ENCODE results near the gene ADAMTS8.
A peak's percentile ranks its signal among the peaks of the same experiment; 100 is the strongest.

The ADAMTS8 gene

DNA sequence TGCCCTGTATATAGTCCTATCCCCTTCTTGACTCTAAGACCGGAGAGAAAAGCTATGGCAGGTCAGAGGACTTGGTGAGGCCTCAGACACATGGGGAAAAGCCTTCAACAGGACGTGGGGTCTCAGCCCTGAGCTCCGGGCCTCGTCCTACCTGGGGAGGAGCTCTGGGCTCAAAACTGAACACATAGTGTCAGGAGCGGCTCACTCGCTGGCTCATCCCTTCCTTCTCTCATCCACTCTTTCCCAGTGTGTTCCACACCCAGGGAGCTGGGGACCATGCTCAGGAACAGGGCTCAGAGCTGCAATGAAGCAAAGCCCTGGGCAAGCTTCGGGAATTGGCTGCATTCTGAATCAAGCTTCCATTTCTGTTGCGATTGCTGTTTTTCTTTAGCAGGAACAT, 34.5 kb upstream of the ADAMTS8 start:
- no peak for DNase-seq (ENCODE audit: low spot score)

DNA sequence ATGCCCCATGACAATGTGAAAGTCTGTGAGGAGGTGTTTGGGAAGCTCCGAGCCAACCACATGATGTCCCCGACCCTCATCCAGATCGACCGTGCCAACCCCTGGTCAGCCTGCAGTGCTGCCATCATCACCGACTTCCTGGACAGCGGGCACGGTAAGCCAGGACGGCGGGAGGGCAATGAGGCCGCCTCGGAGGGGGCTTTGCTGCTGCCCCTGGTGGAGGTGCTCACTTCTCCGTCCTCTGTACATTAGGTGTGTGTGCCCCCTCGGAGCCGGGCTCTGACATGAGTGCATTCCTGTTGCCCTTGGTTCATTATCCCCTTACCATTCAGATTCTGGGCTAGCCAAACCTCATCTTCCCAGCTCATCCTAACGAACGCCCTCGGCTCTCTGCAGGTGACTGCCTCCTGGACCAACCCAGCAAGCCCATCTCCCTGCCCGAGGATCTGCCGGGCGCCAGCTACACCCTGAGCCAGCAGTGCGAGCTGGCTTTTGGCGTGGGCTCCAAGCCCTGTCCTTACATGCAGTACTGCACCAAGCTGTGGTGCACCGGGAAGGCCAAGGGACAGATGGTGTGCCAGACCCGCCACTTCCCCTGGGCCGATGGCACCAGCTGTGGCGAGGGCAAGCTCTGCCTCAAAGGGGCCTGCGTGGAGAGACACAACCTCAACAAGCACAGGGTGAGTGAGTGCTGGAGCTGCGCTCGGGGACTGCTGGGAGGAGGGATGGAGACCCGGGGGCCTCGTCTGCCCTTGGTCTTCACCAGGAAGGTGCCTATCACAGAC, 33.9 kb upstream of the ADAMTS8 start:
- DNase-seq (ENCODE audit: low spot score), result no peak

DNA sequence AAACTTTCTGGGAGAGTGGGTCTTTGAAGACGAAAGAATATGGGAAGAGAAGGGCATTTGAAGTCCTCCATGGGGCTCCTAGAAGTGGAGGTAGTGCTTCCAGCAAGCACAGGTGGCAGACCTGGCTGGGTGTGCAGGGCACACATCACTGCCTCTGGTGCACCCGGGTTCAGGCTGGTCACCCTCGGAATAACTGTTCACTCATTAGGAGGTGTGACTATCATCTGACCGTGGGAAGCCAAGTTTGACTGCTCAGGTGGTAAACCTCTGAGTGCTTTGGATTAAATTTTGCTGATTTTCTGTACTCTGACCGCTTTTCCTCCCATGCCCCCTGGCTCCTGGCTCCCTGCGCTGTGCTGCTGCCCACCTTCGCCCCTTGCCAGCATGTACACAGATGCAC, 31.1 kb upstream of the ADAMTS8 start:
- no peak for DNase-seq (ENCODE audit: low spot score)

DNA sequence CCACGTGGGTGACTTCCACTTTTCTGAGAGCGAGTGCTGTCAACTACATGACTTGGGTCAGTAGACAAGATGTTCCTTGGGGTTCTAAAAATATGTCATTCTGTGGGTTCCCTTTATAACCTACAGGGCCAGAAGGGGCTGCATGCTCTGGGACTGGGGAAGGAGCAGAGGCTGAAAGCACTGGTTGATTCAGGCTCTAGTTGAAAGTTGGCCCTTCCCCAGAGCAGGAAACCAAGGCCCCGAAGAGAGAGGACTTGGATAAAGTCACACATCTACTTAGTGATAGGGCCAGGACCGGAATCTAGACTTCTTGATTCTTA, 30.0 kb upstream of the ADAMTS8 start:
- no peak for DNase-seq (ENCODE audit: low spot score)

DNA sequence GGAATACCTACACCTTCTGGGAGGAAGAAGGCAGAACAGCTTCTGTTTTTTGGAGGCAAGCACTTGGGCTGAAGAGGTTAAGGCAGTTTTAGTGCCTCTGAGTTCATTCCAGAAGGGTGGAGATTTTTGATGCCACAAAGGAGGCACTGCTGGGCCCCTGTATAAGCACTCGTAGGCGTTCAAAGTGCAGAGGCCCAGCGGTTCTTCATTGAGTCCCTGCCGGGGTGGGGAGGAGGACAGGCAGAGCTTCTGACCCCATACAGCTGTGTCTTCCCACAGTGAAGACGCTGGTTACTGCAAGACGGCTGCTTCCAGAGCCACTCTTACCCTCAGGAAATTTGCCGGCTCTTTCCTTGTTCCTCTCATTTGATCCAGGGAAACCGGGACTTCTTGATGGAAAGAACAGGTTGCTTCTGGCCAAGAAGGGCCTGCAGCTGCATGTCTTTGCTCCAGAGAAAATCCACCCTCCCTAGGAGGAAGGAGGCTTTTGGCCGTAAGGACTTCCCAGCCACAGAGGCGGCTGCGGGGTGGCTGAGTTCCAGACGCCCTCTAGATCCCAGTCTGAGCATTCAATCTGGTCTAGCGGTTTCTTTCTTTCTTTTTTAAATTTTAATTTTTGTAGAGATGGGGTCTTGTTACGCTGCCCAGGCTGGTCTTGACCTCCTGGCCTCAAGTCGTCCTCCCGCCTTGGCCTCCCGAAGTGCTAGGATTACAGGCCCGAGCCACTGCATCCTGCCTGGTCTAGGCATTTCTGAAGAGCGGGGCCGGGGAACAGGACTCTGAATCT, 29.4 kb upstream of the ADAMTS8 start:
- DNase-seq (ENCODE audit: low spot score), result no peak

DNA sequence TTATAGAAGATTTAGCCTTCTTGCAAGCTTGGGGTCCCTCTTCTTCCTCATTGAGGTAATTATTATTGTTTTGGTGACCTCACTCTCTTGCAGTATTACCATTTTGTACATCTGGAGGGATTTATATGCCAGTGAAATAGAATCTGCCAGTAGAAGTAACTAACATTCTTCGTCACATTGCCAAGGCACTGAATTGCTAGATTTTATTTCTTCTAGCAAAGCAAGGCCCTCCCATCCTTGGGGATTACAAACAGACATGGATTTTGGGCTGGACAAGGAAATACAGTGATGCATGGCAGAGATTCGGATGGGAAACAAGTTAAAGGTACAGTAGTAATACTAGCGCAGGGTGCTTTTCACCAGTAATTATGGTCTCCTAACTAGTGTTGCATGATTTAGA, 27.9 kb upstream of the ADAMTS8 start:
- no peak for DNase-seq (ENCODE audit: low spot score)

DNA sequence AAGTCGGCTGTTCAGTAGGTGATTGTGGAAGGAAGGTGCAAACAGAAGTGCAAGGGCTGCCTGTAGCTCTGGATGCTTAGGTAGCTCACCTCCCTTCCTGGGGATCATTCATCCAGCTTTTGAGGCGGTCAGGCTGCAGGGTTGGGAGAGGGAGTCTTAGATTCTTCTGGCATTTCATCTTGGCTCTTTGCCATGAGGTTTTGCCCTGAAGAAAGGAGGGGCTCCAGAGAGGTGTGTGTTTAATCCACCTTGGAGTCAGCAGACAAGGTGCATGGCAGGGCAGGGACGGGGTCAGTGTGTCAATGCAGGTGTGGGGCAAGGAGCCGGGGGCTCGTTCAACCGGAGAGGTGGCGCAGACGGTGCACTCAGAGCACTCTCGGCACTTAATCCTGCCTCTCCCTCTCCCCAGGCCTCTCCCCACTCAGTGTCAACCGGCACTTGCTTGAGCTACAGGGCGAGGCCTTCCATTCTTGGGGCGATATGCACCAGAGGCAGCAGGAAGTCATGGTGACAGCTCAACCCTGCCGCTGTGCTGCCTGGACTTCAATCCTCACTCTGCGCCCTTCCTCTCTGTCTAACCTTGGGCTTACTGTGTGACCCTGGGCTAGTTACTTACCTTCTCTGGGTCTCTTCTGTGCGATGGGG, 27.2 kb upstream of the ADAMTS8 start:
- DNase-seq (ENCODE audit: low spot score), result no peak

DNA sequence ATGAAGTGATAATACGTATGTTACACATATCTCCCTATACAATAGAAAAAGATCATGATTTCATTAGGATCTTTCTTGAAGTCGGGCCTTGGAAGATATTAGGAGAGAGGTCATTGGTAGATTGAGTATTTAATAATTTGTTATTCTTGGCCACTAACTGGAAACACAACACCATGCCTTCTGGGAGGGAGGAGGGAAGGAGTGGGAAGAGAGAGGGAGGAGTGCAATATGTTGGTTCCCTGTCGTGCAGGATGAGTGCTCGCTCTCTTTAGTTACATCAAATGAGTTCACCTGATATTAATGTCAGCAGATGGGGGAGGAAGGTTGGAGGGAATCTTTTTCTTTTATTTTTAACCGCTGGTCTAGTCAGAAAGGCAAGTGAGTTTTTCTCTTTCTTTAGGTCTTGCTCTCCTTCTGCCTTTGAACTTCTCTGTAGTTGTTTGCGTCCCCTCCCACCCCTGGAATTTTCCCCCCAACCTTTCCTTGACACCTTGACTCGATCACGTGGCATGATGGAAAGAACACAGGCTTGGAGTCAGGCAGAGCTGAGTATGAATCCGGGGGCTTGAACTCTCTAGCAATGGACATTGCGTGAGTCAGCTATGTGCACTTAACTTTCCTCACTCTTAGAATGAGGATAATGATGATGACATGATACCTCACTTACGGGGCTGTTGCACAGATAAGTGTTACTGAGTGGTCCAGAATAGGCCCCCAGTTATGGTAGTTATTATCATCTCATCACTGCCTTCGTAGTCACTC, 26.3 kb upstream of the ADAMTS8 start:
- DNase-seq (ENCODE audit: low spot score), result no peak

DNA sequence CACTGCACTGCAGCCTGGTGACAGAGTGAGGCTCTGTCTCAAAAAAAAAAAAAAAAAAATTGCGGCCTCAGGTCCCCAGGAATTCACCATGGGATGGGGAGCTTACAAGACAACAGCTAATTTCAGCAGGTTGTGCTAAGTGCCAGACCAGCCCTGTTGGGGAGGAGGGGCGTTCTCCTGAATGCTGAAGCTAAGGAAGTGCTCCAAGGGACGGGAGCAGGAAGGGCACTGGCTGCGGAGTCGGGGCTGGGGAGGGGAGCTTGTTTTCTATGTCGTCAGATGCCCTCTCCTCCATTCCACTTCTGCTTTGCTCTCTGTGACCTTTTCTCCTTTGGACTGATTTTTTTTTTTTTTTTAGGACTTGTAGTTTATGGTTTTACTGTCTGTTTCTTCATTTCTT, 24.5 kb upstream of the ADAMTS8 start:
- DNase-seq (ENCODE audit: low spot score), result no peak

DNA sequence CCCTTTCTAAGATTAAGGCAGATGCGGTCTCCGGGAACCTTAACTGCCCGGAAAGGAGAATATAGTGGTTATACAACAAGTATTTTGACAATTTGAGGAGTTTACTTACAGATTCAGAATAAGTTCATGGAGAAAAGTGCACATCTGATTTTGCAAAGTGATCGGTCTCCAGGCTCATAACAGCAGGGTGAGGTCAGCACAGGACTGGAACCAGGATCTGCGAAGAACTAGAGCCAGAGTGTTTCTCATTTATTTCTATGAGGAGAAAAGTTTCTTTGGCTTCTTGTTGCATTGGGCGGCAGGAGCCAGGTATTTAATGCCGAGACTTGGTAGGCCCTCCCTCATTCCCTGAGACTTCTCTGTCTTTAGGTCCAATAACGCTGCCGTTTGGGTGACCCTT, 23.8 kb upstream of the ADAMTS8 start:
- no peak for DNase-seq (ENCODE audit: low spot score)

DNA sequence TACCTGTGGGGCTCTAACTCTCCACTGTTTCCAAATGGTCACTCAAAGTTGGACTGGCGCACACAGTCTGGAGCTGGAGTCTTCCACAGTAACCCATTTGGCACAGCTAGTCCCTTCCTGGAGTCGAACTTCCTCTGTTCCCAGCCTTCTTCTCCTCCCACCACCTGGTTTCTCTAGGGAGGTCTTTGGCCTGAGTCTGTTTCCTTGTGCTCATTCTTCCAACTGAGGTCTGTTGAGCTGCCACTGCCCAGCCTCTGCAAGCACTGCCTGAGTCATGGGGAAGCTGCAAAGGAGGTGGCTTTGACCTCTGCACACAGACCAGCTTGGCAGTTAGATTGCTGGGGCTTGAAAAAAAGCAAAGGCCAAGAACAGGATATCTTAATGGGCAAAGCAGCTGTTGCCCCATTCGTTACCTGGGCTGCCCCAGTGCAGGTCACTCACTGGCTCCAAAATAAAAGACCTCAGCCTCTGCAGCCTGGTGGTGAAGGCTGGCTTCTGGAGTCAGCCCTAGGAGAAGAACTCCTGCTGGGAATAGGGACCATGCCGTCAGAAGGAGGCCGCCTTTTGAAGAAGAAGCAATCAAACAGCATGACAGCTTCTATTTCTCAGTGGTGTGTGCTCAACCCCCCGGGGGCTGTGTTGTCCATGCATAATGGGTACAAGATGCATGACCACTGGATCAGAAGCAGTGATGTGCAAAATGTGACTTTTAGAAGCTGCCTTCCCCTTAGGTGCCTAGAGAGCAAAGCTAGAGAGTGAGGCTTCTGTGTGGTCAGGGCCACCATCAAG, 23.0 kb upstream of the ADAMTS8 start:
- DNase-seq (ENCODE audit: low spot score), result no peak

DNA sequence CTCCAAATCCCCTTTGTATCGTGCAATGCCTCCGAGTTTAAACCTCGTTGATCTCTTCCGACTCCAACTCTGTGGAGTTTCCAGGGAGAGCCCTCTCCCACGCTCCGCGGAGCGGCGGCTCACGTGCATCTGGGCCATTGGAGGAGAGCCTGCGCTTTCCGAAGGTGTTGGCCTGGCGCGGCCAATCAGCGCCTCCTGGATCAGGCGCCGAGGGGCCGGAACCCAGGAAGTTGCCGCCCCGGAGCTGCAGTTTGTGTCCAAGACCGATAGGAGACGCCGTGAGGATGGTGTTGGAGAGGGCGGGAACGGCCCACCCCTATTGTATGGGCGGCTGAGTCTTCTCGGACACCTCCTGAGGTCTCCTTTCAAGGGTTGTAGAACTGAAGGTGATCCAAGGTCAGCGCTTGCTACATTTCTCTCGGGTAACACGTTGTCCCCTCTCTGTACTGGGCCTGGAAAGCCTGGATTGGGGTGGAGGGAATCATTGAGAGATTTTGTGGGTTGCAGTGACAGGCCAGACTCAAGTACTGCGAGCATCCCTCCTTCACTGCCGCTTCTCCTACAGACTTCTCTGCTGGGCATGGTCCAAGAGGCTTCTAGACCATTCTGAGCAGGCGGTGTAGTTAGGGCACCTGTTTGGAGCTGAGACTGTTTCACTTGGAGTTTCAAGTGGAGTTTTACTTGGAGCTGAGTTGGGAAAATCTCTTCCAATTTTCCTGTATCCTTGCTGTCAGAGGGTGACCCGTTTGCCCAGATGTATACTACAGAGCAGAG, 21.8 kb upstream of the ADAMTS8 start:
- peak; percentile 90 for DNase-seq (ENCODE audit: low spot score)

DNA sequence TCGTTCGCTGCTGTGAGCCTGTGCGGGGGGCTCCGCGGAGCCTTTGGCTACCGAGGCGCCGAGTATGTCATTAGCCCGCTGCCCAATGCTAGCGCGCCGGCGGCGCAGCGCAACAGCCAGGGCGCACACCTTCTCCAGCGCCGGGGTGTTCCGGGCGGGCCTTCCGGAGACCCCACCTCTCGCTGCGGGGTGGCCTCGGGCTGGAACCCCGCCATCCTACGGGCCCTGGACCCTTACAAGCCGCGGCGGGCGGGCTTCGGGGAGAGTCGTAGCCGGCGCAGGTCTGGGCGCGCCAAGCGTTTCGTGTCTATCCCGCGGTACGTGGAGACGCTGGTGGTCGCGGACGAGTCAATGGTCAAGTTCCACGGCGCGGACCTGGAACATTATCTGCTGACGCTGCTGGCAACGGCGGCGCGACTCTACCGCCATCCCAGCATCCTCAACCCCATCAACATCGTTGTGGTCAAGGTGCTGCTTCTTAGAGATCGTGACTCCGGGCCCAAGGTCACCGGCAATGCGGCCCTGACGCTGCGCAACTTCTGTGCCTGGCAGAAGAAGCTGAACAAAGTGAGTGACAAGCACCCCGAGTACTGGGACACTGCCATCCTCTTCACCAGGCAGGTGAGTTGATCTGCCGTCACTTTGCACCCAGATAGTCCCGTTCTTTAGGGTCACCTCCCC, 21.0 kb upstream of the ADAMTS8 start:
- DNase-seq (ENCODE audit: low spot score), result peak; percentile 68

DNA sequence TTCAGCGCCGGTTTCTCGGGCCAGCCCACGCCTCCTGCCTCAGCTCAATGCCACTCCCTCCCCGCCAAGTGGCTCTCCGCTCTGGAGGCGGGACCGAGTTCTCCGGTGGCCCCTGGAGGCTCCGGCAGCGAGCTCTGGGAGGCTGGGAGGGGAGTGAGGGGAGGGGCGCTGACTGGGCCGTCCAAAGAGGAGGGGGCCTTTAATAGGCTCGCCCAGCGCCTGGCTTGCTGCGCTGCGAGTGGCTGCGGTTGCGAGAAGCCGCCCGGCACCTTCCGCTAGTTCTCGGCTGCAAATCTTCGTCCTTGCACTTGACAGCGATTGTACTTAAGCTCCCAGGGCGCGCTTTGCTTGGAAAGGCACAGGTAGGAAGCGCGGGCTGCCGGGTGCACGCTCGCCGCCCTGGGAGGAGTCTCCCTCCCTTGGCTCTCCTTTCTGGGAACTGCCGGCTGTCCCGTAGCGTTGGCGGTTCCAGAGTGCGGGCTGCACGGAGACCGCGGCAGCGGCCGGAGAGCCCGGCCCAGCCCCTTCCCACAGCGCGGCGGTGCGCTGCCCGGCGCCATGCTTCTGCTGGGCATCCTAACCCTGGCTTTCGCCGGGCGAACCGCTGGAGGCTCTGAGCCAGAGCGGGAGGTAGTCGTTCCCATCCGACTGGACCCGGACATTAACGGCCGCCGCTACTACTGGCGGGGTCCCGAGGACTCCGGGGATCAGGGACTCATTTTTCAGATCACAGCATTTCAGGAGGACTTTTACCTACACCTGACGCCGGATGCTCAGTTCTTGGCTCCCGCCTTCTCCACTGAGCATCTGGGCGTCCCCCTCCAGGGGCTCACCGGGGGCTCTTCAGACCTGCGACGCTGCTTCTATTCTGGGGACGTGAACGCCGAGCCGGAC, 20.3 kb upstream of the ADAMTS8 start, which contains the start of gene ADAMTS15:
TSS of gene ADAMTS15 (plus strand) at position 230 of the 894 bp plus-strand sequence. CDS start at position 559, 329 bp downstream.
- peak; percentile 91 for DNase-seq (ENCODE audit: low spot score)

DNA sequence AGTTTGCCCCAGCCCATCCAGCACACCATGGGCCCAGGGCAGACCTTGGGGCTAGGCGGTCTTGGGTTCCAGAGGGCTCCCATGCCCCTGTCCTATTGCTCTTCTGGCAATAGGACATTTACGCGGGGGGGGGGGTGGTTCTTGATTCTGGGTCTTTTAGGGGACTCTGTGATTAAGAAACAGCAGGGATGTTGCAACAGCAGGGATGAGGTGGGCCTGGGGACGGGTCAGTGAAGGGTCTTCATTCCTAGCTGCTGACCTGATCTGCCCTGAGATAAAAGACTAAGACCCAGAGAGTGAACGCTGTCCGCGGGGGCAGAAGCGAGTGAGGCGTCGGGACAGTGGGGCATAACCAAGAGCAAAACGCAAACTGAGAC, 19.6 kb upstream of the ADAMTS8 start:
- DNase-seq (ENCODE audit: low spot score), result no peak

DNA sequence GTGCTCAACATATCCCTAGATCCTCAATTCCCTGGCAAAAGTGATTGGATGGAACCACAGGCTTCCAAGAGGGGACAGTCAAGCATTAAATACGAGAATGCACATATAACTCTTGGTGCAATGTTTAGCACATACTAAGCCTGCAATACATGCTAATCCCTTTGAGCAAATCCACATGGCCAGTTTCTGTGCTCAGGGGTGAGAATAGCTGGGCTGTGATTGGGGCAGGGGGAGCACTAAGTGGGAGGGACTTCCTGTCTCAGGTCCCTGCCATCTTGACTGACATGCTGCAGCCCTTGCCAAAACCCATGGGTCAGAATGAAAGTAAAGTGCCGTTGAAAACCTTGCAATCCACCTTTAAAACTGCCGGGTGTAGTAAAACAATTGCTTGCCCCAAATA, 17.4 kb upstream of the ADAMTS8 start:
- DNase-seq (ENCODE audit: low spot score), result no peak

DNA sequence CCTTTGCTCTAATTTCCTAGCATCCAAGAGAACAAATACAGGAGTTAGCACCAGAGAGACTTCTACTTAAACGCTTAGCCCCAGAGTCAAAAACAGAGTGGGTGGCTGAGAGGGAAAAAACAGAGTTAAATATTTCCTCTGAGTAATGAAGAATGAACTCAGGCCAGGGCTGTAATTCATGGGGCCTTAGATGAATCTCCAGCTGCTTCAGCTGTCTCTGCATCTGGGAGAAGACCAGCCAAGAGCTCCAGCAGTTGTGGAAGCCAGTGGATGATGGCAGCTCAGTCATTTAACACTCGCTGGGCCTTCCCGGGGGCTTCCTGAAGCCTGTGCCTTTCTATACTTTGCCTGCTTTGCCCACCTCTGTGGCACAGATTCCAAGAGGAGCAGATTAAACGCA, 14.3 kb upstream of the ADAMTS8 start:
- DNase-seq (ENCODE audit: low spot score), result no peak

DNA sequence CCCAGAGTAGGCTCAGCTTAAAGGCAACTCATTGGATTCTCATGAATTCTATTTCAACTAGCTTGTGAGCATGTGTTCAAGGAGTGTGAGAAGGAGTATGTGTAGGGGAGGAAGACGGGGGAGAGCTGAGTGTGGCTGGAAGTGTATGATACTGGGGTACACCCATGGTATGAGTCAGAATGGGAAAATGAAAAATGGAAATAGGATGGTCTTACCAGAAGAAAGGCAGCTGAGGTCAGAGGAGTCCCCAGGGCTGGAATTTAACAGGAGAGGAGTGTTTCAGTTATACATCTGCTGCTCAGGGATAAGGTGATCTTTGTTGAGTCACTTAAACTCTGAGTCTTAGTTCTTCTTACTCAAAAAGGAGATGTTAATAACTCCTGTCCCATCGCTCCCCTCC, 13.3 kb upstream of the ADAMTS8 start:
- DNase-seq (ENCODE audit: low spot score), result no peak

DNA sequence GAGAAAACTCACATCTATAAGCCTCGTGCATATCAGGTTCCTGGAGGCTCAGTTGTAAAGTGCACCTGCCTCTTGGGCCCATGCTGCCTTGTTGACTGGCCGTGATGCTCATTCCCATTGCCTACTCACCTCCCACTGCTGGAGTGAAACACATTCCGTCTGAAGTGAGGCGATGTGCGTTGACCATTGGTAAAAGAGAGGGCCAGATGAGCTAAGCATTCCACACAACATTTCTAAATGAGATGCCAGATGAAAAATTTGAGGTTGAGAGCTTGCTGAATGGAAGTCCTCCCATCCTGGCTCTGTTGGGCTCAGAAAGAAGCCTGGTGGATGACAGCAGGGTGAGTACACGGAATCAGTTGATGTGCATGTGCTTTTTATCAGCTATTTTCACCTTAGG, 11.5 kb upstream of the ADAMTS8 start:
- no peak for DNase-seq (ENCODE audit: low spot score)

Measured in ecto neural progenitor cell (in vitro differentiated cells).